ENCODE results near the gene UTP18. TPM values are rescaled to one million over a fixed set of nuclear protein-coding genes. Genes with fewer than 3 reads are reported as not detected.
A peak's percentile ranks its signal among the peaks of the same experiment; 100 is the strongest.

The UTP18 gene
- total and polyA plus RNA-seq, 9 of the 15 experiments (the other 6 are each of a cell fraction or from before 2014, with no cell fraction given), result 31.1 to 99.2 (median 66.7) TPM

DNA sequence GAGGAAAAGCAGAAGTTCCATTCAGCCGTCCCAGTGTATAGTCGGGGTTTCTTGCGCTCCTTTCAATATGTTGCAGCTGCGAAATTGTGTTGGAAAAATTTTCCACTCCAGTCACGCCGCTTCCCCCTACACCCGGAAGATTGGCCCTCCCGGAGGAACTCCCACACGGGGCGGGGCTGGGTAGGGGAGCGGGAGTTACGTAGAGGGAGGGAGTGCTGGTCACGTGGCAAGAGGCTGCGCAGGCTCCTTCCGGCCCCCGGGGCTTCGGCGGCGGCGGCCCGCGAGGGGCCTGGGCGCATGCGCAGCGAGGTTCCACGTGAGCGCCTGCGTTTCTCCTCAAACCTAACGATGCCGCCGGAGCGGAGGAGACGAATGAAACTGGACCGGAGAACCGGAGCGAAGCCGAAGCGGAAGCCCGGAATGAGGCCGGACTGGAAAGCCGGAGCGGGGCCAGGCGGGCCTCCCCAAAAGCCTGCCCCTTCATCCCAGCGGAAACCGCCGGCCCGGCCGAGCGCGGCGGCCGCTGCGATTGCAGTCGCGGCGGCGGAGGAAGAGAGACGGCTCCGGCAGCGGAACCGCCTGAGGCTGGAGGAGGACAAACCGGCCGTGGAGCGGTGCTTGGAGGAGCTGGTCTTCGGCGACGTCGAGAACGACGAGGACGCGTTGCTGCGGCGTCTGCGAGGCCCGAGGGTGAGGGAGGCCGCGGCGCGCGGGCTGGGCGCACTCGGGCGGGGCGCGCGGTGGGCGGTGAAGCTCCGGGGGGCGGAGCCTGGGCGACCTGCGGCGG, at the start of gene UTP18 (continued):
- TF ChIP-seq, protein P1, sequence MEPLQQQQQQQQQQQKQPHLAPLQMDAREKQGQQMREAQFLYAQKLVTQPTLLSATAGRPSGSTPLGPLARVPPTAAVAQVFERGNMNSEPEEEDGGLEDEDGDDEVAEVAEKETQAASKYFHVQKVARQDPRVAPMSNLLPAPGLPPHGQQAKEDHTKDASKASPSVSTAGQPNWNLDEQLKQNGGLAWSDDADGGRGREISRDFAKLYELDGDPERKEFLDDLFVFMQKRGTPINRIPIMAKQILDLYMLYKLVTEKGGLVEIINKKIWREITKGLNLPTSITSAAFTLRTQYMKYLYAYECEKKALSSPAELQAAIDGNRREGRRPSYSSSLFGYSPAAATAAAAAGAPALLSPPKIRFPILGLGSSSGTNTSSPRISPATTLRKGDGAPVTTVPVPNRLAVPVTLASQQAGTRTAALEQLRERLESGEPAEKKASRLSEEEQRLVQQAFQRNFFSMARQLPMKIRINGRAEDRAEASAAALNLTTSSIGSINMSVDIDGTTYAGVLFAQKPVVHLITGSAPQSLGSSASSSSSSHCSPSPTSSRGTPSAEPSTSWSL (CRISPR knock-in tag; IDR thresholded peaks at IDR 0.05; ENCODE audit: borderline replicate concordance), result no peak
- TF ChIP-seq SLC30A9 (CRISPR knock-in tag; IDR thresholded peaks at IDR 0.05), result no peak
- TF ChIP-seq ZNF282 (CRISPR knock-in tag; IDR thresholded peaks at IDR 0.05), result no peak
- TF ChIP-seq ADNP (tag; IDR thresholded peaks at IDR 0.05), result no peak
- no peak for TF ChIP-seq ZNF717 (CRISPR knock-in tag; IDR thresholded peaks at IDR 0.05)
- no peak for TF ChIP-seq WHSC1 (IDR thresholded peaks at IDR 0.05; ENCODE audit: low read length)
- no peak for TF ChIP-seq ZKSCAN8 (CRISPR knock-in tag; IDR thresholded peaks at IDR 0.05)
- peak; percentile 48 to 85 for TF ChIP-seq AFF1 (IDR thresholded peaks at IDR 0.05; ENCODE audit: low read depth in 1 of 2, partially characterized antibody in 2 of 2)
- no peak for TF ChIP-seq ZZZ3 (IDR thresholded peaks at IDR 0.05)
- TF ChIP-seq, protein P2, sequence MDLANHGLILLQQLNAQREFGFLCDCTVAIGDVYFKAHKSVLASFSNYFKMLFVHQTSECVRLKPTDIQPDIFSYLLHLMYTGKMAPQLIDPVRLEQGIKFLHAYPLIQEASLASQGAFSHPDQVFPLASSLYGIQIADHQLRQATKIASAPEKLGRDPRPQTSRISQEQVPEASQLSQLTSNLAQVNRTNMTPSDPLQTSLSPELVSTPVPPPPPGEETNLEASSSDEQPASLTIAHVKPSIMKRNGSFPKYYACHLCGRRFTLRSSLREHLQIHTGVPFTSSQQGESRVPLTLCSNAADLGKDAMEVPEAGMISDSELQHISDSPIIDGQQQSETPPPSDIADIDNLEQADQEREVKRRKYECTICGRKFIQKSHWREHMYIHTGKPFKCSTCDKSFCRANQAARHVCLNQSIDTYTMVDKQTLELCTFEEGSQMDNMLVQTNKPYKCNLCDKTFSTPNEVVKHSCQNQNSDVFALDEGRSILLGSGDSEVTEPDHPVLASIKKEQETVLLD (IDR thresholded peaks at IDR 0.05), result peak; percentile 92
- TF ChIP-seq ZNF431 (CRISPR knock-in tag; IDR thresholded peaks at IDR 0.05), result 0 out of 2 replicates have a peak, but pooled peaks have one; percentile 25
- TF ChIP-seq, protein P3, sequence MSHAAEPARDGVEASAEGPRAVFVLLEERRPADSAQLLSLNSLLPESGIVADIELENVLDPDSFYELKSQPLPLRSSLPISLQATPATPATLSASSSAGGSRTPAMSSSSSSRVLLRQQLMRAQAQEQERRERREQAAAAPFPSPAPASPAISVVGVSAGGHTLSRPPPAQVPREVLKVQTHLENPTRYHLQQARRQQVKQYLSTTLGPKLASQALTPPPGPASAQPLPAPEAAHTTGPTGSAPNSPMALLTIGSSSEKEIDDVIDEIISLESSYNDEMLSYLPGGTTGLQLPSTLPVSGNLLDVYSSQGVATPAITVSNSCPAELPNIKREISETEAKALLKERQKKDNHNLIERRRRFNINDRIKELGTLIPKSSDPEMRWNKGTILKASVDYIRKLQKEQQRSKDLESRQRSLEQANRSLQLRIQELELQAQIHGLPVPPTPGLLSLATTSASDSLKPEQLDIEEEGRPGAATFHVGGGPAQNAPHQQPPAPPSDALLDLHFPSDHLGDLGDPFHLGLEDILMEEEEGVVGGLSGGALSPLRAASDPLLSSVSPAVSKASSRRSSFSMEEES (CRISPR knock-in tag; IDR thresholded peaks at IDR 0.05), result peak; percentile 96
- no peak for TF ChIP-seq ARID2 (IDR thresholded peaks at IDR 0.05)
- peak; percentile 81 for TF ChIP-seq CREM (IDR thresholded peaks at IDR 0.05; ENCODE audit: low read depth)
- TF ChIP-seq SREBF2 (CRISPR knock-in tag; IDR thresholded peaks at IDR 0.05), result no peak
- TF ChIP-seq, protein P4, sequence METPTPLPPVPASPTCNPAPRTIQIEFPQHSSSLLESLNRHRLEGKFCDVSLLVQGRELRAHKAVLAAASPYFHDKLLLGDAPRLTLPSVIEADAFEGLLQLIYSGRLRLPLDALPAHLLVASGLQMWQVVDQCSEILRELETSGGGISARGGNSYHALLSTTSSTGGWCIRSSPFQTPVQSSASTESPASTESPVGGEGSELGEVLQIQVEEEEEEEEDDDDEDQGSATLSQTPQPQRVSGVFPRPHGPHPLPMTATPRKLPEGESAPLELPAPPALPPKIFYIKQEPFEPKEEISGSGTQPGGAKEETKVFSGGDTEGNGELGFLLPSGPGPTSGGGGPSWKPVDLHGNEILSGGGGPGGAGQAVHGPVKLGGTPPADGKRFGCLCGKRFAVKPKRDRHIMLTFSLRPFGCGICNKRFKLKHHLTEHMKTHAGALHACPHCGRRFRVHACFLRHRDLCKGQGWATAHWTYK (CRISPR knock-in tag; IDR thresholded peaks at IDR 0.05), result peak; percentile 59; the same call in 1 of the 2 replicates
